WI38 (cell line): ENCODE results near the gene F8.

ENCODE experiments used
- H3K4me3 ChIP-seq: 2 replicates; pipeline ENCODE4 v1.5.1; 2011; ENCODE audit warnings: low read depth, mild to moderate bottlenecking, control low read depth, low read length
- TF ChIP-seq, protein P1 (sequence below): IDR thresholded peaks from 2 replicates; pipeline ENCODE4 v1.5.1; 2012; ENCODE audit warnings: low read depth, mild to moderate bottlenecking, control low read depth, low read length

Gene F8

GRCh38 chrX:155022585-155022984, at the start of gene F8:
Gene F8, minus strand, starts transcription at chrX:155022723. Its CDS starts 171 bp downstream, at chrX:155022552.
- TF ChIP-seq, protein P1, sequence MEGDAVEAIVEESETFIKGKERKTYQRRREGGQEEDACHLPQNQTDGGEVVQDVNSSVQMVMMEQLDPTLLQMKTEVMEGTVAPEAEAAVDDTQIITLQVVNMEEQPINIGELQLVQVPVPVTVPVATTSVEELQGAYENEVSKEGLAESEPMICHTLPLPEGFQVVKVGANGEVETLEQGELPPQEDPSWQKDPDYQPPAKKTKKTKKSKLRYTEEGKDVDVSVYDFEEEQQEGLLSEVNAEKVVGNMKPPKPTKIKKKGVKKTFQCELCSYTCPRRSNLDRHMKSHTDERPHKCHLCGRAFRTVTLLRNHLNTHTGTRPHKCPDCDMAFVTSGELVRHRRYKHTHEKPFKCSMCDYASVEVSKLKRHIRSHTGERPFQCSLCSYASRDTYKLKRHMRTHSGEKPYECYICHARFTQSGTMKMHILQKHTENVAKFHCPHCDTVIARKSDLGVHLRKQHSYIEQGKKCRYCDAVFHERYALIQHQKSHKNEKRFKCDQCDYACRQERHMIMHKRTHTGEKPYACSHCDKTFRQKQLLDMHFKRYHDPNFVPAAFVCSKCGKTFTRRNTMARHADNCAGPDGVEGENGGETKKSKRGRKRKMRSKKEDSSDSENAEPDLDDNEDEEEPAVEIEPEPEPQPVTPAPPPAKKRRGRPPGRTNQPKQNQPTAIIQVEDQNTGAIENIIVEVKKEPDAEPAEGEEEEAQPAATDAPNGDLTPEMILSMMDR = no peak

GRCh38 chrX:155071694-155072280, 49.3 kb upstream of the F8 start:
- TF ChIP-seq, protein P1 = no peak

More at GRCh38 chrX:155022585-155022984, at the start of gene F8:
- H3K4me3 ChIP-seq = no peak within 1 kb of the TSS

GRCh38 chrX:155070975-155071693, 48.6 kb upstream of the F8 start, which contains the start of the genes BRCC3, CMC4 and MTCP1:
Gene BRCC3, plus strand, starts transcription at chrX:155071508. Its CDS starts 20 bp downstream, at chrX:155071528.
Gene CMC4, minus strand, starts transcription at chrX:155071136. Its CDS starts 7,113 bp downstream, at chrX:155064023.
Gene MTCP1, minus strand, starts transcription at chrX:155071136. Its CDS starts 5,126 bp downstream, at chrX:155066010.
- TF ChIP-seq, protein P1 = no peak
- peak within 1 kb of the TSS; percentile 75 for H3K4me3 ChIP-seq

More at GRCh38 chrX:155071694-155072280, 49.3 kb upstream of the F8 start:
- peak overlapping the region; percentile 75 for H3K4me3 ChIP-seq

DNA sequence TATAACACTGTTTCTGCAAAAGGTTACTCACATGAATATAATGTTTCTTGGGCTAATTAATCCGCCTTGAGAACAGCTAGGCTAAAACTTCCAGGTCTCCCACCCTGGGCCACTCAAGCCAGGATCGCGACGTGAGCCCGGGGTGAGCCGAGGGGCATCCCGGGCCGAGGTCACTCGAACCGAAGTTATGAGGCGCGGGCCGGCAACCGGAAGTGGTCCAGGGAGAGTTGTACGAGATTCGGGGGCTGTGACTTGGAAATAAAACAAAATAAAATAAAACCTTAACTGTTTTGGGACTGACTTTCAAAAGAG, 48.1 kb upstream of the F8 start:
- TF ChIP-seq, protein P1 = no peak

GRCh38 chrX:155070038-155070437, 47.5 kb upstream of the F8 start:
- peak overlapping the region; percentile 65 for H3K4me3 ChIP-seq
- TF ChIP-seq, protein P1 = no peak

More for the DNA sequence above, 48.1 kb upstream of the F8 start:
- H3K4me3 ChIP-seq = peak overlapping the region; percentile 65

GRCh38 chrX:155069414-155069813, 46.9 kb upstream of the F8 start:
- H3K4me3 ChIP-seq = peak overlapping the region; percentile 65
- TF ChIP-seq, protein P1 = no peak

GRCh38 chrX:155068165-155068564, 45.6 kb upstream of the F8 start:
- H3K4me3 ChIP-seq = no peak overlapping the region

More at GRCh38 chrX:155068165-155068564, 45.6 kb upstream of the F8 start:
- TF ChIP-seq, protein P1 = no peak
